Measurements from ENCODE around the gene KNG1.
"Not testable (repeated sequence)": the region's sequence is repeated elsewhere in the genome, so short reads cannot be mapped to it uniquely, and the experiment has no call there.

Gene KNG1

DNA sequence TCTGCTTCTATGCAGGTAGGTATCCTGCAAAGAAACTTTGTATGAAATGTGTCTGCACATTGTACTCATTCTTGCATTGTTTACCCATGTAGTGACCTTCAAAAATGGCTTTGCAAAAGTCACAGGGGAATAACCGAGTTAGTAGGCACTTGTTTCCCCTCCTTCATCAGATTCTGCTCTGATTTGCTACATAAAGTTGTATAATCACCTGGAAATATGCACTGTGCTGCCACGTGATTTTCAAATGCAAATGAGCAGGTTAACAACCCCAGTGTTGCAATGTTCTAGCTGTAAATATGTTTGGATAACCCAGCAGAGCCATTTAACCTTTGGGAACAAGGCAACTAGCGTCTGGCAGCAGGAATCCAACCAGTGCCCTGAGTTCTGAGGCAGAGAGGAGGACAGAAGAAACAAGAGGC lies at the start of gene KNG1:
TSS of gene KNG1 (plus strand) at position 321 of the 419 bp plus-strand sequence. CDS start 184 bp downstream, outside the sequence.
- no peak for DNase-seq

- DNase-seq = no peak
Observed at GRCh38 chr3:186668426-186668825, 48.7 kb upstream of the KNG1 start.

- DNase-seq = no peak
Observed at GRCh38 chr3:186669378-186670084, 47.6 kb upstream of the KNG1 start.

- DNase-seq = no peak
Observed at GRCh38 chr3:186670155-186670554, 47.0 kb upstream of the KNG1 start.

DNA sequence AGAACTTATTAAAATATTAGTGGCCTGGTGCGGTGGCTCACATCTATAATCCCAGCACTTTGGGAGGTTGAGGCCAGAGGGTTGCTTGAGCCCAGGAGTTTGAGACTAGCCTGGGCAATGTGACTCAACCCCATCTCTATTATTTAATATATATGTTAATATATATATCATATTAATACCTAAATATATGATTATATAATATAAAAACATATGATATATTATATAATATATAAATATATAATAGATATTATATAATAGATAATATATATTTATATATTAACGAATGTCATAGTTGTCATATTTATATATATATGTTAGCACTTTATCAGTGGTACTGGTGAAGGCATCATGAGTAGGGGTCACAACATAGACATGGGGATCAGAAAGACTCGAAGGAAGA lies 46.1 kb upstream of the KNG1 start:
- no peak for DNase-seq

GRCh38 chr3:186678604-186679003 lies 38.6 kb upstream of the KNG1 start:
- no peak for DNase-seq

DNA sequence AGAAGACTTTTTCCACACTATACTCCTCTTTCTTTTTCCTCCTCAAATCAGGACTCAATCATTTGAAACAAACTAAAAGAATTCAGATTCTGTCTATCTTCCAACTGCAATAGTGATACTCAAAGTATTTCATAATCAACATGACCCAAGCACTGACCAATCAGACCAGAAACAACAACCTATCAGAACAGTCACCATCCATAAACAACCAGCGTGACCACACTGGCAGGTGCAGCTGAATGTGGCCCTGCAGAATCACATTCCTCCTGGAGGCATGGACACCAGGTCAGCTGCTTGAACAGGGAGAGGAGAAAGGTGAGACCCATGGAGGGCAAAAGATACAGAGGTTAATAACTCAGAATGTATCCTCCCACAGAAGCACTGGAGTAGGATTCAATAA lies 38.0 kb upstream of the KNG1 start:
- DNase-seq = no peak

DNA sequence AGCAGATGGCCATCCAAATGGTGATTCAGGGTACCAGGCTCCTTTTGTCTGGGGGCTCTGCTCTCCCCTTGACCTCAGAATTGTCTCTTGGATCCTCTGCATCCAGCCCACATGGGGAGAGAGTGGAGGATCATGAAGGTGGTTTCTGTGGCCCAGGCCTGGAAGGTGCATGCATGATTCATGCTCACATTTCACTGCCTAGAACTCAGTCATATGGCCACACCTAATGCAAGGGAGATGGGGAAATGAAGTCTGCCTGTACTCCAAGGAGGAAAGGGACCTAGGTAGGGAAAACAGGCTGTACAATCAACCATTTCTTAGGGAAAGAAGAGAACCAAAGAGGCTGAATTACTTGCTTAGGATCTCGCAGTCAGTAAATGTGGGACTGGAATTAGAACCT lies 36.3 kb upstream of the KNG1 start:
- no peak for DNase-seq

GRCh38 chr3:186682812-186683211 lies 34.3 kb upstream of the KNG1 start:
- DNase-seq = no peak

DNA sequence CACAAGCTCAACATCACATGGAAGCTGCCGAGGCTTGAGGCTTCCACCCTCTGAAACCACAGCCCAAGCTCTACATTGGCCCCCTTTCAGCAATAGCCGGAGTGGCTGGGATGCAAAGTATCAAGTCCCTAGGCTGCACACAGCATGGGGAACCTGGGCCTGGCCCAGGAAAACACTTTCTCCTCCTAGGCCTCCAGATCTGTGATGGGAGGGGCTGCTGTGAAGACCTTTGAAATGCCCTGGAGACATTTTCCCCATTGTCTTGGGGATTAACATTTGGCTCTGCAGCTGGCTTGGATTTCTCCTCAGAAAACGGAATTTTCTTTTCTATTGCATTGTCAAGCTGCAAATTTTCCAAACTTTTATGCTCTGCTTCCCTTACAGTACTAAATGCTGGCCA lies 33.2 kb upstream of the KNG1 start:
- no peak for DNase-seq

DNA sequence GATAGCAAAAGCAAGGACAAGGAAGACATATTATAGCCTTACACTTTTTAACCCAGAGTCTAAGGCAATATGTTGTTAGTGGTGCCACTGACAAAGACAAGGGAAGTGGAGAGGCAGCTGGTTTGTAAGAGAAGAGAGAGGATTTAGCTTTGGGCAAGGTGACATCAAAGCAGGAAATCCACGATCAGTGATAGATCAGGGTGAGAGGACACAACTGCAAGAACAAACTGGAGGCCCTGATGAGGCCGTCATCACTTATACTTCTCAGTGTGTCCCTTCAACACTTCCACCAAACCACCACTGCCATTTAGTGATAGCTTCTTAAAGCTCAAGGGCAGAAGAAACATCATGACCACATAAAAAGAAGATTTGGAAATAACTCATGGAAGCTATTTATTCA lies 30.7 kb upstream of the KNG1 start:
- DNase-seq = not testable (repeated sequence)

GRCh38 chr3:186687120-186687651 lies 30.0 kb upstream of the KNG1 start:
- DNase-seq = no peak

DNA sequence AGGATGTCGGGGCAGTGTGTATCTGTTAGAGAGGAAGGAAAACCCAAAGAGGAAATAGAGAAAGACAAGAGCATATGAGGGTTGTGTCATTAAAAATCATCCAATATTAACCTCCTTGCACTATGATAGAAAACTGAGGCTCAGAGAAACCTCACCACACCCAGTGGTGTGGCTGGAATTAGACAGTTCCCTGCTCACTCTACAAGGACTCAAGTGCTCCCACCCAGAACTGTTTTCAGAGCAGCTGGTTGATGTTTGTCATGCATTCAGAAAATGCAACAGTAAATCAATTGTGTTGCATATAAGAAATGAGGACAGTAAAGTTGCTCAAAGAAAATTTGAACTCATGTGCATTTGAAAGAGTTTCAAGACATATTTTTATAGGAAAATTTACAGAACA lies 26.9 kb upstream of the KNG1 start:
- DNase-seq = not testable (repeated sequence)

GRCh38 chr3:186691676-186692075 lies 25.5 kb upstream of the KNG1 start:
- DNase-seq = no peak

- no peak for DNase-seq
Observed at GRCh38 chr3:186693843-186694242, 23.3 kb upstream of the KNG1 start.

DNA sequence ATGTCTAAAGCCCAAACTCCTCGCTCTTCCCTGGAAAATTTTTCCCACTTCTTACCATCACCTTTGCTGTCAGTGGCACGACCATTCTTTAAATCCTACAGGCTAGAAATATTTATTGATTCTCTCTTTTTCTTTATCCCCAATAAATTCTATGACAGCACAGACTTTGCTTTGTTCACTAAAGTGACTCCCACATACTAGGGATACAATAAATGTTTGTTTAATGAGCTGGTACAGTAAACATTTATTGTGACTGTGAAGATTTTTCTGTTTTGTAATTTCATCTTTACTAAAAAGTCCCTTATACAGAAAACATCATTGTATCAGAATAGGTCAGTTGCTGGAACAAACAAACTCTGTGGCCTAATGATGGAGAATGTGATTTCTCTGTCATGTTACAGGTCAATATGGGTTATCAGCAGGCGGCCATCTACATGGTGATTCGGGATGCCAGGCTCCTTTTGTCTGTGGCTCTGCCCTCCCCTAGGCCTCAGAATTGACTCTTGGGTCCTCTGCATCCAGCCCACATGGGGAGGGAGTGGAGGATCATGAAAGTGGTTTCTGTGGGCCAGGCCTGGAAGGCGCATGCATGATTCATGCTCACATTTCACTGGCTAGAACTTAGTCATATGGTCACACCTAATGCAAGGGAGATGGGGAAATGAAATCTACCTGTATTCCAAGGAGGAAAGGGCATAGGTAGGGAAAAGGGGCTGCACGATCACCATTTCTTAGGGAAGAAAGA lies 22.7 kb upstream of the KNG1 start:
- DNase-seq = no peak

- DNase-seq = no peak
Observed at GRCh38 chr3:186696522-186696921, 20.6 kb upstream of the KNG1 start.

GRCh38 chr3:186697510-186697909 lies 19.6 kb upstream of the KNG1 start:
- DNase-seq = no peak

- DNase-seq = no peak
Observed at GRCh38 chr3:186700267-186700666, 16.9 kb upstream of the KNG1 start.

GRCh38 chr3:186702451-186702850 lies 14.7 kb upstream of the KNG1 start:
- not testable (repeated sequence) for DNase-seq

GRCh38 chr3:186705882-186706780 lies 11.0 kb upstream of the KNG1 start:
- no peak for DNase-seq

DNA sequence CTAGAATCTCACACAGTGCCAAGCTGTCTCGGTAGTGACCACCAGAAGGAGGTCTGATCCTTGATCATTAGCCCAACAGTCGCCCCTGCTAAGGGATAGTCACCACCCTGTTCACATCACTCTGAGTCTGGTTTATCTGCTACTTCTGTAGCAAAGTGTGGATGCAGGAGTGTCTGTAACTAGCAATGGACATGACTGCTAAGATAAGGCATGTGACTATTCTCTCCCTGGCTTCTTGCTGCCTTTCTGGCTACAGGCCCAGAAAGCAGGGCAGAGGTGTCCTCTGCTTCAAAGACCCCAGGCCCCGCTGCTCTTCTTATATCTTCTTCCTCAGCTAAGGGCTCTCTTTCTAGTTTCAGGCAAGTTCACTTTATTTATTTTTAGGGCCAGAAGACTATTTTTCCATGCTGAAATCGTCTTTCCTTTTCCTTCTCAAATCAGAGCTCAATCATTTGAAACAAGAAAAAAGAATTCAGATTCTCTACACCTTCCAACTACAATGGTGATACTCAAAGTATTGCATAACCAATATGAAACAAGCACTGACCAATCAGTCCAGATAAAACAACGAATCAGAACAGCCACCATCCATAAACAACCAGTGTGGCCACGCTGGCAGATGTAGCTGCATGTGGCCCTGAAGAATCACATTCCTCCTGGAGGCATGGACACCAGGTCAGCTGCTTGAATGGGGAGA lies 8.0 kb upstream of the KNG1 start:
- DNase-seq = no peak
